HG03558 (cell line): ENCODE data around the gene MYO5B.
"Not testable (repeated sequence)": the region's sequence is repeated elsewhere in the genome, so short reads cannot be mapped to it uniquely, and the experiment has no call there.

Experiments
- ATAC-seq: cut with Tn5 transposase; IDR thresholded peaks from one replicate; pipeline ENCODE4 v1.9.1; 2021; ENCODE audit warnings: moderate number of reproducible peaks; ENCODE audit not compliant: unreplicated experiment; ENCODE audit errors: extremely low read depth

Gene MYO5B

GRCh38 chr18:50114448-50114847, 80.5 kb downstream of the MYO5B start:
- no peak for ATAC-seq

GRCh38 chr18:50113726-50114125, 81.2 kb downstream of the MYO5B start:
- ATAC-seq = no peak

GRCh38 chr18:50111398-50111797, 83.5 kb downstream of the MYO5B start:
- ATAC-seq = no peak

GRCh38 chr18:50107468-50107977, 87.4 kb downstream of the MYO5B start:
- no peak for ATAC-seq

GRCh38 chr18:50105027-50105426, 89.9 kb downstream of the MYO5B start:
- ATAC-seq = no peak

GRCh38 chr18:50104421-50104820, 90.5 kb downstream of the MYO5B start:
- no peak for ATAC-seq

- ATAC-seq = peak; percentile 76
These were observed 95.1 kb downstream of the MYO5B start for GRCh38 chr18:50099725-50100407.

GRCh38 chr18:50097702-50098101, 97.2 kb downstream of the MYO5B start:
- ATAC-seq = no peak

- no peak for ATAC-seq
These were observed 98.0 kb downstream of the MYO5B start for GRCh38 chr18:50096766-50097435.

GRCh38 chr18:50094786-50095185, 100.2 kb downstream of the MYO5B start:
- not testable (repeated sequence) for ATAC-seq

- no peak for ATAC-seq
These were observed 100.7 kb downstream of the MYO5B start for GRCh38 chr18:50094221-50094773.

- no peak for ATAC-seq
These were observed 101.4 kb downstream of the MYO5B start for GRCh38 chr18:50093366-50094064.

- ATAC-seq = no peak
These were observed 102.6 kb downstream of the MYO5B start for GRCh38 chr18:50092245-50092805.

- no peak for ATAC-seq
These were observed 103.3 kb downstream of the MYO5B start for GRCh38 chr18:50091509-50092244.

- ATAC-seq = no peak
These were observed 104.3 kb downstream of the MYO5B start for GRCh38 chr18:50090370-50091312.

GRCh38 chr18:50089702-50090101, 105.2 kb downstream of the MYO5B start:
- ATAC-seq = no peak

GRCh38 chr18:50083708-50084107, 111.2 kb downstream of the MYO5B start:
- no peak for ATAC-seq

GRCh38 chr18:50080932-50081560, 113.9 kb downstream of the MYO5B start:
- no peak for ATAC-seq
